MCF 10A (cell line): ENCODE results near the gene KIAA0513. TPM values are rescaled to one million over a fixed set of nuclear protein-coding genes. Genes with fewer than 3 reads are reported as not detected.

Experiments used
- BruUV-seq: library from RNA; stranded (reverse); fragments of 400-500 nt; replicated peaks from 2 replicates; lab custom pipeline; 2021; lab: Mats Ljungman, UMichigan
- CTCF ChIA-PET: fragments of 300-600 bp; sonication (Branson Sonifier 250); formaldehyde crosslinking; extraction: SDS; loops from one replicate; lab custom pipeline; 2021; ENCODE audit warnings: antibody characterized with exemption, inconsistent platforms; lab: Yijun Ruan, JAX
- POLR2A ChIA-PET: fragments of 300-600, 350-650 bp; sonication (Branson Sonifier 250); formaldehyde crosslinking; extraction: SDS; loops from one replicate; lab custom pipeline; 2020; ENCODE audit warnings: antibody characterized with exemption, inconsistent platforms; lab: Yijun Ruan, JAX
- DNase-seq: peaks from one replicate; pipeline ENCODE4 v3.0.0-alpha.2; 2018; ENCODE audit not compliant: unreplicated experiment
- H3K27ac Mint-ChIP-seq: one replicate; pipeline ENCODE4 v1.8.0; 2022; ENCODE audit warnings: mild to moderate bottlenecking, low read depth, mixed read lengths; ENCODE audit not compliant: unreplicated experiment
- H3K27me3 Mint-ChIP-seq: one replicate; pipeline ENCODE4 v1.8.0; 2022; ENCODE audit warnings: mixed read lengths; ENCODE audit not compliant: insufficient read depth, unreplicated experiment
- H3K36me3 Mint-ChIP-seq: one replicate; pipeline ENCODE4 v1.8.0; 2022; ENCODE audit warnings: mild to moderate bottlenecking, moderate library complexity, mixed read lengths; ENCODE audit not compliant: insufficient read depth, unreplicated experiment
- H3K4me1 Mint-ChIP-seq: one replicate; pipeline ENCODE4 v1.8.0; 2022; ENCODE audit warnings: mixed read lengths; ENCODE audit not compliant: insufficient read depth, unreplicated experiment
- H3K4me3 Mint-ChIP-seq: one replicate; pipeline ENCODE4 v1.8.0; 2022; ENCODE audit warnings: mild to moderate bottlenecking, moderate library complexity, mixed read lengths; ENCODE audit not compliant: unreplicated experiment
- H3K9me3 Mint-ChIP-seq: one replicate; pipeline ENCODE4 v1.8.0; 2022; ENCODE audit warnings: mixed read lengths; ENCODE audit not compliant: unreplicated experiment
- CTCF ChIP-seq: fragments of 200-600 bp; IDR thresholded peaks from one replicate; pipeline ENCODE4 v1.8.0; 2022; ENCODE audit warnings: antibody characterized with exemption, mild to moderate bottlenecking; ENCODE audit not compliant: unreplicated experiment
- intact Hi-C: fragments of 100-400 bp; cut with micrococcal nuclease; formaldehyde crosslinking; loops from 2 replicates; pipeline ENCODE4 v1.14.1; 2022
- total RNA-seq: library from RNA; stranded (reverse); gene quantifications from 2 replicates; pipeline ENCODE4 v1.2.3, GENCODE V29; 2022

Gene KIAA0513
- total RNA-seq, 1 experiment from 2014 or later = 4.2 TPM

GRCh38 chr16:85127379-85127723, 99.8 kb downstream of the KIAA0513 start:
- ChIA-PET CTCF (interaction anchor here (0.6 to 5.0 kb wide), 2 partner anchors 13 to 50 kb away, joined by 3 to 31 read pairs; no protein-coding TSS in a partner anchor), POLR2A (no interaction called here)
- Mint-ChIP-seq H3K4me3 (no peak overlapping the region), H3K4me1 (no peaks in the 10 kb centered on the region), H3K9me3 (no peaks in the 10 kb centered on the region), H3K27me3 (no peaks in the 10 kb centered on the region), H3K36me3 (no peaks in the 10 kb centered on the region), H3K27ac (no peak overlapping the region)
- DNase-seq = no peak
- no TSS peak for BruUV-seq
- intact Hi-C loops = no loop called here
- TF ChIP-seq CTCF = no peak

- ChIA-PET POLR2A (no interaction called here), CTCF (interaction anchor here (0.6 to 1.0 kb wide), 2 partner anchors 13 to 331 kb away, joined by 3 read pairs; no protein-coding TSS in a partner anchor)
- DNase-seq = no peak
- Mint-ChIP-seq H3K4me1 (no peaks in the 10 kb centered on the region), H3K9me3 (no peaks in the 10 kb centered on the region), H3K27ac (no peak overlapping the region), H3K27me3 (no peaks in the 10 kb centered on the region), H3K4me3 (no peak overlapping the region), H3K36me3 (no peaks in the 10 kb centered on the region)
- no TSS peak for BruUV-seq
- intact Hi-C loops = no loop called here
- no peak for TF ChIP-seq CTCF
These were observed 100.7 kb downstream of the KIAA0513 start for GRCh38 chr16:85128079-85128837.

- no peak for DNase-seq
- Mint-ChIP-seq H3K9me3 (no peaks in the 10 kb centered on the region), H3K27me3 (no peaks in the 10 kb centered on the region), H3K36me3 (no peaks in the 10 kb centered on the region), H3K27ac (no peak overlapping the region), H3K4me3 (no peak overlapping the region), H3K4me1 (no peaks in the 10 kb centered on the region)
- no peak for TF ChIP-seq CTCF
- ChIA-PET POLR2A (interaction anchor here (0.6 kb wide), 1 partner anchor 13 kb away, joined by 3 read pairs; no protein-coding TSS in a partner anchor), CTCF (interaction anchor here (0.7 to 1.5 kb wide), 2 partner anchors 15 to 32 kb away, joined by 3 to 5 read pairs; no protein-coding TSS in a partner anchor)
- intact Hi-C loops = no loop called here
- no TSS peak for BruUV-seq
These were observed 102.5 kb downstream of the KIAA0513 start for GRCh38 chr16:85129876-85130704.

- POLR2A ChIA-PET = interaction anchor here (0.6 kb wide), 1 partner anchor 12 kb away, joined by 3 read pairs; no protein-coding TSS in a partner anchor
- intact Hi-C loops = no loop called here
These were observed 103.1 kb downstream of the KIAA0513 start for GRCh38 chr16:85130705-85131028.

More at GRCh38 chr16:85130705-85131028, 103.1 kb downstream of the KIAA0513 start:
- Mint-ChIP-seq H3K9me3 (no peaks in the 10 kb centered on the region), H3K4me3 (no peak overlapping the region), H3K27me3 (no peaks in the 10 kb centered on the region), H3K27ac (no peak overlapping the region), H3K36me3 (no peaks in the 10 kb centered on the region), H3K4me1 (no peaks in the 10 kb centered on the region)
- no TSS peak for BruUV-seq
- no peak for TF ChIP-seq CTCF
- CTCF ChIA-PET = interaction anchor here (1.5 kb wide), 1 partner anchor 16 kb away, joined by 5 read pairs; no protein-coding TSS in a partner anchor
- no peak for DNase-seq
